ENCODE data around the gene CDK16.

GRCh38 chrX:47208108-47208507, 10.4 kb upstream of the CDK16 start:
- TF ChIP-seq CTCF (IDR thresholded peaks at IDR 0.05) (no peak), SIN3A (IDR thresholded peaks at IDR 0.05; ENCODE audit: borderline replicate concordance, insufficient read depth, low read depth, low read length) (no peak)

All from Panc1 (cell line).